SK-N-SH (cell line): ENCODE measurements around the gene CTSH. TPM values are rescaled to one million over a fixed set of nuclear protein-coding genes. Genes with fewer than 3 reads are reported as not detected.

Experiments
- CTCF ChIA-PET: fragments of 300-600, 350-600 bp; formaldehyde crosslinking; extraction: SDS; loops from one replicate; lab custom pipeline; 2021; lab: Yijun Ruan, JAX
- POLR2A ChIA-PET: fragments of 350-600 bp; sonication (Branson Sonifier 250); formaldehyde crosslinking; extraction: SDS; loops from one replicate; lab custom pipeline; 2020; ENCODE audit warnings: antibody characterized with exemption, inconsistent platforms; lab: Yijun Ruan, JAX
- DNase-seq: peaks from one replicate; pipeline ENCODE4 v3.0.0; 2012
- H2AFZ ChIP-seq: fragments of 200-600 bp; sonication (generic); 2 replicates; pipeline ENCODE4 v1.8.1; 2016; ENCODE audit warnings: antibody characterized with exemption, mild to moderate bottlenecking, low read depth
- H3F3A ChIP-seq: fragments of 200-600 bp; sonication (generic); replicated peaks from 2 replicates; pipeline ENCODE3; 2016; ENCODE audit warnings: antibody characterized with exemption, mild to moderate bottlenecking; ENCODE audit not compliant: insufficient read depth
- H3K27ac ChIP-seq, 2 experiments: fragments of 200-500 bp in 1 of 2; fragments of 200-600 bp in 1 of 2; sonication (Bioruptor generic) in 1 of 2; sonication (generic), shearing (Covaris generic) in 1 of 2; 2 replicates each; pipeline versions ENCODE4 v1.5.1 to v1.6.1; 2014 to 2016; ENCODE audit warnings: low read depth in 2 of 2, inconsistent platforms in 1 of 2, low read length in 1 of 2, mild to moderate bottlenecking in 1 of 2, mixed read lengths in 1 of 2
- H3K27me3 ChIP-seq: fragments of 200-600 bp; sonication (generic), shearing (Covaris generic); 2 replicates; pipeline ENCODE4 v1.6.1; 2016; ENCODE audit warnings: mixed run types; ENCODE audit not compliant: insufficient read depth
- H3K36me3 ChIP-seq, 2 experiments: fragments of 200-500 bp in 1 of 2; fragments of 200-600 bp in 1 of 2; sonication (Bioruptor generic) in 1 of 2; sonication (generic) in 1 of 2; replicated peaks in 1 of 2; 2 replicates each; pipeline versions ENCODE3 to v1.5.1; 2014 to 2016; ENCODE audit warnings: low read length in 1 of 2, mild to moderate bottlenecking in 1 of 2; ENCODE audit not compliant: insufficient read depth in 2 of 2, control insufficient read depth in 1 of 2
- H3K4me1 ChIP-seq, 2 experiments: fragments of 200-500 bp in 1 of 2; fragments of 200-600 bp in 1 of 2; sonication (Bioruptor generic) in 1 of 2; sonication (generic), shearing (Covaris generic) in 1 of 2; 2 replicates each; pipeline versions ENCODE4 v1.5.1 to v1.6.1; 2014 to 2016; ENCODE audit warnings: low read depth in 1 of 2, low read length in 1 of 2, mixed run types in 1 of 2; ENCODE audit not compliant: insufficient read depth in 2 of 2, control insufficient read depth in 1 of 2
- H3K4me2 ChIP-seq: fragments of 200-600 bp; sonication (generic), shearing (Covaris generic); 2 replicates; pipeline ENCODE4 v1.6.1; 2017; ENCODE audit warnings: mixed run types
- H3K4me3 ChIP-seq, 2 experiments: fragments of 200-500 bp in 1 of 2; fragments of 200-600 bp in 1 of 2; sonication (Bioruptor generic) in 1 of 2; sonication (generic), shearing (Covaris generic) in 1 of 2; 2 replicates each; pipeline versions ENCODE4 v1.5.1 to v1.8.1; 2014 to 2016; ENCODE audit warnings: low read depth in 2 of 2, inconsistent platforms in 1 of 2, low read length in 1 of 2, mild to moderate bottlenecking in 1 of 2, mixed read lengths in 1 of 2, moderate library complexity in 1 of 2
- H3K79me2 ChIP-seq: fragments of 200-600 bp; sonication (generic); 2 replicates; pipeline ENCODE4 v1.8.1; 2017; ENCODE audit warnings: mild to moderate bottlenecking; ENCODE audit not compliant: insufficient read depth
- H3K9ac ChIP-seq: fragments of 200-600 bp; sonication (generic); 2 replicates; pipeline ENCODE4 v1.6.1; 2017; ENCODE audit warnings: mixed run types
- H3K9me2 ChIP-seq: fragments of 200-600 bp; sonication (generic); 2 replicates; pipeline ENCODE4 v1.6.1; 2017; ENCODE audit warnings: mixed run types
- H3K9me3 ChIP-seq: fragments of 200-600 bp; sonication (generic); 2 replicates; pipeline ENCODE4 v1.6.1; 2017; ENCODE audit warnings: mixed run types, mild to moderate bottlenecking, moderate library complexity
- H4K20me1 ChIP-seq: fragments of 200-600 bp; sonication (generic); 2 replicates; pipeline ENCODE4 v1.6.1; 2017; ENCODE audit warnings: mild to moderate bottlenecking, mixed run types; ENCODE audit not compliant: insufficient read depth
- CHD2 ChIP-seq: fragments of 150-350 bp; IDR thresholded peaks from 2 replicates; pipeline ENCODE4 v1.6.1; 2018; ENCODE audit warnings: low read length; ENCODE audit not compliant: partially characterized antibody
- CTCF ChIP-seq: fragments of 200-600 bp; sonication (generic); IDR thresholded peaks from 2 replicates; pipeline ENCODE4 v1.6.1; 2017; ENCODE audit warnings: antibody characterized with exemption, mild to moderate bottlenecking, moderate library complexity
- ELF1 ChIP-seq: IDR thresholded peaks from 2 replicates; pipeline ENCODE4 v1.4.0; 2012
- FOSL2 ChIP-seq: IDR thresholded peaks from 2 replicates; pipeline ENCODE4 v1.4.0; 2012; ENCODE audit warnings: low read depth, mild to moderate bottlenecking, moderate library complexity, borderline replicate concordance
- FOXJ3 ChIP-seq: sonication (generic); formaldehyde crosslinking; IDR thresholded peaks from 2 replicates; pipeline ENCODE4 v1.5.1; 2020; ENCODE audit warnings: mild to moderate bottlenecking, missing genetic modification reagents
- JUND ChIP-seq: IDR thresholded peaks from 2 replicates; pipeline ENCODE4 v1.4.0; 2012
- MEF2A ChIP-seq: IDR thresholded peaks from 2 replicates; pipeline ENCODE4 v1.4.0; 2012; ENCODE audit warnings: low read depth, borderline replicate concordance
- NRF1 ChIP-seq: IDR thresholded peaks from 2 replicates; pipeline ENCODE4 v1.6.1; 2012; ENCODE audit warnings: low read depth, mild to moderate bottlenecking, low read length
- RFX5 ChIP-seq: IDR thresholded peaks from 2 replicates; pipeline ENCODE4 v1.6.1; 2012; ENCODE audit warnings: mild to moderate bottlenecking, improper control_type of control experiment, low read length
- TCF12 ChIP-seq: IDR thresholded peaks from 2 replicates; pipeline ENCODE4 v1.4.0; 2012
- USF2 ChIP-seq: fragments of 150-350 bp; IDR thresholded peaks from 2 replicates; pipeline ENCODE4 v1.6.1; 2017; ENCODE audit warnings: antibody characterized with exemption, low read length, low read depth, borderline replicate concordance
- YY1 ChIP-seq: IDR thresholded peaks from 2 replicates; pipeline ENCODE4 v1.4.0; 2012; ENCODE audit warnings: low read depth, mild to moderate bottlenecking
- WGBS: methylation state at CpG from one replicate; pipeline ENCODE4 v1.1.6; 2017; ENCODE audit warnings: low lambda C conversion rate; 5-methylcytosine and 5-hydroxymethylcytosine counted together
- polyA plus RNA-seq, 3 experiments: library from polyadenylated mRNA; depleted of rRNA; stranded (reverse); fragments of >200 nt; gene quantifications; 2 replicates each; pipeline ENCODE4 v1.2.3, GENCODE V29; 2012
- TF ChIP-seq, protein P1 (sequence below): IDR thresholded peaks from 2 replicates; pipeline ENCODE4 v1.4.0; 2012; ENCODE audit warnings: low read depth
- TF ChIP-seq, protein P2 (sequence below): IDR thresholded peaks from 2 replicates; pipeline ENCODE4 v1.6.1; 2012; ENCODE audit warnings: mild to moderate bottlenecking, low read depth, low read length, moderate library complexity
- TF ChIP-seq, protein P3 (sequence below): IDR thresholded peaks from 2 replicates; pipeline ENCODE4 v1.4.0; 2012; ENCODE audit warnings: low read depth, borderline replicate concordance
- TF ChIP-seq, protein P4 (sequence below): IDR thresholded peaks from 2 replicates; pipeline ENCODE4; 2012

Gene CTSH
- polyA plus RNA-seq, 1 of the 3 experiments (the other 2 are of a cell fraction) = 22.7 TPM

DNA sequence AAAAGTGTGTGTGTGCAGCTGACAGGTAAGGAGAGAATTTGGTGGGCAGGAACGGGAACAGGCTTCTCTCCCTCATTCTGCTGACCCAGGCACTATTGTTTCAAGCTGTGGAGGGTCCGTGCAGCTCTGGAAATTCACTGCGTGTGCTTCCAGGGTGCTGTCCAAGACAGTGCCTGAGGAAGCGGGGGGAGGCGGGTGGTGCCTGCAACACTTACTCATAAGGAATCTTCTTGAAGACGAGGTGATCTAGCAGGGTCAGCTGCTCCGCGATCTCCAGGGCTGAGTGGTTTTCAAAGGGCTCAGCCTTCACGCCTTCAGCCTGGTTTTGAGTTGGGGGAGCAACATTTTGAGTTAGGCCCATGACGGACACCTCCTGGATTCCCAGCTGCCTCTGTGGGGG is 46.6 kb upstream of the CTSH start (continued):
- TF ChIP-seq CTCF (no peak), USF2 (no peak)

DNA sequence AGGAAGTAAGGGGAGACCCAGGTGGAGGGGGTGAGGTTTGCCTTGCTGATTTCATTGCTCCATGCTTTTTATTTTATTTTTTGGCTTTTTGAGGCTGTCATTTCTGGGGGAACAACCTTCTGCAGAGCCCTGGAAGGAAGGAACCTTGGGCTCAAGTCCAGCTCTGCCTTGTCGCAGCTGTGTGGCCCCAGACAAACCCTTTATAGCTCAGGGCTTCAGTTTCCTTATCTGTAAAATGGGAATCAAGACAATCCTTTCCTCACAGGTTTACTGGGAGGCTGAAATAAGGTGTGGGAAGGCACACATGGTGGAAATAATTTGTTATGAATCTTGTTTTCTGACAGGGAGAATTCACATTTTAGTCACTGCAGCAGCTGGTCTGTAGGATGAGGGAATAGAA is 45.4 kb upstream of the CTSH start:
- Histone ChIP-seq H3K4me2 (no peak overlapping the region), H3F3A (peaks cover 6% of the 10 kb centered on the region), H3K79me2 (no peaks in the 10 kb centered on the region), H3K9me3 (no peaks in the 10 kb centered on the region), H3K9ac (no peak overlapping the region), H2AFZ (no peak overlapping the region), H3K27ac (no peak overlapping the region), H3K9me2 (no peaks in the 10 kb centered on the region), H4K20me1 (no peaks in the 10 kb centered on the region), H3K4me3 (no peak overlapping the region), H3K27me3 (no peaks in the 10 kb centered on the region), H3K4me1 (peaks cover 0 to 6% of the 10 kb centered on the region in 2 experiments; a peak in 2 of 4 replicates), H3K36me3 (no peaks in the 10 kb centered on the region)
- CTCF ChIA-PET = interaction anchor here (1.0 to 1.8 kb wide), 2 partner anchors 11 to 37 kb away, joined by 3 to 7 read pairs; no protein-coding TSS in a partner anchor
- DNase-seq = no peak
- 91% methylated on average over 1 of the region's 1 CpG for WGBS
- POLR2A ChIA-PET = no interaction called here
- TF ChIP-seq MEF2A (no peak), JUND (no peak), TCF12 (no peak), CHD2 (no peak), FOSL2 (no peak), ELF1 (no peak), RFX5 (no peak), YY1 (no peak), FOXJ3 (CRISPR knock-in tag) (no peak), NRF1 (no peak)
- TF ChIP-seq, protein P1, sequence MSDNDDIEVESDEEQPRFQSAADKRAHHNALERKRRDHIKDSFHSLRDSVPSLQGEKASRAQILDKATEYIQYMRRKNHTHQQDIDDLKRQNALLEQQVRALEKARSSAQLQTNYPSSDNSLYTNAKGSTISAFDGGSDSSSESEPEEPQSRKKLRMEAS = no peak
- TF ChIP-seq, protein P2, sequence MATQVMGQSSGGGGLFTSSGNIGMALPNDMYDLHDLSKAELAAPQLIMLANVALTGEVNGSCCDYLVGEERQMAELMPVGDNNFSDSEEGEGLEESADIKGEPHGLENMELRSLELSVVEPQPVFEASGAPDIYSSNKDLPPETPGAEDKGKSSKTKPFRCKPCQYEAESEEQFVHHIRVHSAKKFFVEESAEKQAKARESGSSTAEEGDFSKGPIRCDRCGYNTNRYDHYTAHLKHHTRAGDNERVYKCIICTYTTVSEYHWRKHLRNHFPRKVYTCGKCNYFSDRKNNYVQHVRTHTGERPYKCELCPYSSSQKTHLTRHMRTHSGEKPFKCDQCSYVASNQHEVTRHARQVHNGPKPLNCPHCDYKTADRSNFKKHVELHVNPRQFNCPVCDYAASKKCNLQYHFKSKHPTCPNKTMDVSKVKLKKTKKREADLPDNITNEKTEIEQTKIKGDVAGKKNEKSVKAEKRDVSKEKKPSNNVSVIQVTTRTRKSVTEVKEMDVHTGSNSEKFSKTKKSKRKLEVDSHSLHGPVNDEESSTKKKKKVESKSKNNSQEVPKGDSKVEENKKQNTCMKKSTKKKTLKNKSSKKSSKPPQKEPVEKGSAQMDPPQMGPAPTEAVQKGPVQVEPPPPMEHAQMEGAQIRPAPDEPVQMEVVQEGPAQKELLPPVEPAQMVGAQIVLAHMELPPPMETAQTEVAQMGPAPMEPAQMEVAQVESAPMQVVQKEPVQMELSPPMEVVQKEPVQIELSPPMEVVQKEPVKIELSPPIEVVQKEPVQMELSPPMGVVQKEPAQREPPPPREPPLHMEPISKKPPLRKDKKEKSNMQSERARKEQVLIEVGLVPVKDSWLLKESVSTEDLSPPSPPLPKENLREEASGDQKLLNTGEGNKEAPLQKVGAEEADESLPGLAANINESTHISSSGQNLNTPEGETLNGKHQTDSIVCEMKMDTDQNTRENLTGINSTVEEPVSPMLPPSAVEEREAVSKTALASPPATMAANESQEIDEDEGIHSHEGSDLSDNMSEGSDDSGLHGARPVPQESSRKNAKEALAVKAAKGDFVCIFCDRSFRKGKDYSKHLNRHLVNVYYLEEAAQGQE = no peak
- TF ChIP-seq, protein P3, sequence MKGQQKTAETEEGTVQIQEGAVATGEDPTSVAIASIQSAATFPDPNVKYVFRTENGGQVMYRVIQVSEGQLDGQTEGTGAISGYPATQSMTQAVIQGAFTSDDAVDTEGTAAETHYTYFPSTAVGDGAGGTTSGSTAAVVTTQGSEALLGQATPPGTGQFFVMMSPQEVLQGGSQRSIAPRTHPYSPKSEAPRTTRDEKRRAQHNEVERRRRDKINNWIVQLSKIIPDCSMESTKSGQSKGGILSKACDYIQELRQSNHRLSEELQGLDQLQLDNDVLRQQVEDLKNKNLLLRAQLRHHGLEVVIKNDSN = no peak
- TF ChIP-seq, protein P4, sequence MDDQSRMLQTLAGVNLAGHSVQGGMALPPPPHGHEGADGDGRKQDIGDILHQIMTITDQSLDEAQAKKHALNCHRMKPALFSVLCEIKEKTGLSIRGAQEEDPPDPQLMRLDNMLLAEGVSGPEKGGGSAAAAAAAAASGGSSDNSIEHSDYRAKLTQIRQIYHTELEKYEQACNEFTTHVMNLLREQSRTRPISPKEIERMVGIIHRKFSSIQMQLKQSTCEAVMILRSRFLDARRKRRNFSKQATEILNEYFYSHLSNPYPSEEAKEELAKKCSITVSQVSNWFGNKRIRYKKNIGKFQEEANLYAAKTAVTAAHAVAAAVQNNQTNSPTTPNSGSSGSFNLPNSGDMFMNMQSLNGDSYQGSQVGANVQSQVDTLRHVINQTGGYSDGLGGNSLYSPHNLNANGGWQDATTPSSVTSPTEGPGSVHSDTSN = no peak
